ENCODE measurements around the gene COL17A1. TPM values are rescaled to one million over a fixed set of nuclear protein-coding genes. Genes with fewer than 3 reads are reported as not detected.

The COL17A1 gene
- total RNA-seq, 1 experiment from 2014 or later, result 3.5 TPM

- TF ChIP-seq SP1 (IDR thresholded peaks at IDR 0.05; ENCODE audit: low read depth), result no peak
Observed at GRCh38 chr10:104130041-104130440, 44.4 kb upstream of the COL17A1 start (continued).

- Histone ChIP-seq H3K27ac (ENCODE audit: low read depth, low read length) (no peak overlapping the region), H3K9me2 (ENCODE audit: insufficient read depth) (no peaks in the 10 kb centered on the region), H3K4me1 (ENCODE audit: control insufficient read depth in 1 of 2, insufficient read depth in 2 of 2, low read length in 2 of 2) (peaks cover 14 to 27% of the 10 kb centered on the region in 2 experiments), H3K4me2 (ENCODE audit: low read length) (peak overlapping the region; percentile 10; the same call in 1 of the 2 replicates), H4K20me1 (ENCODE audit: insufficient read depth) (no peaks in the 10 kb centered on the region), H3K27me3 (ENCODE audit: insufficient read depth, low read length) (no peaks in the 10 kb centered on the region), H2AFZ (ENCODE audit: low read depth, low read length, poor library complexity, severe bottlenecking) (no peak overlapping the region), H3K79me2 (ENCODE audit: insufficient read depth, low read length) (peaks cover 11% of the 10 kb centered on the region; the same call in 1 of the 2 replicates), H3K9ac (ENCODE audit: low read length) (no peak overlapping the region), H3K36me3 (ENCODE audit: control insufficient read depth in 1 of 2, insufficient read depth in 2 of 2, low read length in 2 of 2) (peaks cover 3 to 10% of the 10 kb centered on the region in 2 experiments; a peak in 2 of 4 replicates), H3K9me3 (ENCODE audit: control insufficient read depth in 1 of 2, insufficient read depth in 1 of 2, low read depth in 1 of 2, low read length in 2 of 2) (no peaks in the 10 kb centered on the region), H3K4me3 (replicated peaks in 1 of 2; ENCODE audit: low read depth in 1 of 2, low read length in 2 of 2) (no peak overlapping the region)
- ChIA-PET POLR2A (no interaction called here), CTCF (interaction anchor here (1.7 to 5.3 kb wide), 3 partner anchors 12 to 146 kb away, joined by 4 to 44 read pairs (median 8); no protein-coding TSS in a partner anchor), RAD21 (ENCODE audit: low non-redundant PET in 1 of 2, low total read pairs in 2 of 2, uncharacterized antibody in 2 of 2, unreplicated experiment in 2 of 2) (interaction anchor here (0.6 to 1.3 kb wide), 3 partner anchors 79 to 240 kb away, joined by 3 to 6 read pairs (median 5); no protein-coding TSS in a partner anchor)
- intact Hi-C loops (cut with micrococcal nuclease), result no loop called here
- ATAC-seq (peak; percentile 30), DNase-seq (ENCODE audit: low read depth, low spot score) (no peak)
- no peak for TF ChIP-seq CBX3 (IDR thresholded peaks at IDR 0.05; ENCODE audit: low read depth)
- peak; percentile 41; the same call in 1 of the 2 replicates for TF ChIP-seq POLR2AphosphoS5 (IDR thresholded peaks at IDR 0.05; ENCODE audit: low read depth, low read length)
- no TSS peak for BruUV-seq (replicated peaks)
Observed at GRCh38 chr10:104128214-104128613, 42.5 kb upstream of the COL17A1 start.

GRCh38 chr10:104127411-104127810 is 41.7 kb upstream of the COL17A1 start:
- ATAC-seq, result peak; percentile 89
- no peak overlapping the region for H2AFZ ChIP-seq (ENCODE audit: low read depth, low read length, poor library complexity, severe bottlenecking)
- TF ChIP-seq ZNF274 (IDR thresholded peaks at IDR 0.05; ENCODE audit: low read depth, low read length) (no peak), JUND (IDR thresholded peaks at IDR 0.05) (no peak), POLR2AphosphoS5 (IDR thresholded peaks at IDR 0.05; ENCODE audit: low read depth, low read length) (peak; percentile 54), CTCF (IDR thresholded peaks at IDR 0.05 in 2 of 3, conservative IDR thresholded peaks at IDR 0.05 in 1 of 3; ENCODE audit: borderline replicate concordance in 1 of 3, insufficient read depth in 1 of 3, low read depth in 2 of 3, low read length in 2 of 3) (peak in 2 of 3 experiments; percentile 76 to 77; a peak in 4 of 6 replicates)
- BruUV-seq (replicated peaks), result no TSS peak
- H3K9ac ChIP-seq (ENCODE audit: low read length), result no peak overlapping the region
- H3K36me3 ChIP-seq (ENCODE audit: control insufficient read depth in 1 of 2, insufficient read depth in 2 of 2, low read length in 2 of 2), result peaks cover 3 to 10% of the 10 kb centered on the region in 2 experiments; a peak in 2 of 4 replicates
- no peaks in the 10 kb centered on the region for H4K20me1 ChIP-seq (ENCODE audit: insufficient read depth)
- no peak for DNase-seq (ENCODE audit: low read depth, low spot score)
- ChIA-PET RAD21 (ENCODE audit: low non-redundant PET in 1 of 2, low total read pairs in 2 of 2, uncharacterized antibody in 2 of 2, unreplicated experiment in 2 of 2) (interaction anchor here (0.6 to 1.3 kb wide), 3 partner anchors 78 to 239 kb away, joined by 3 to 6 read pairs (median 5); no protein-coding TSS in a partner anchor), CTCF (interaction anchor here (0.8 to 5.3 kb wide), 8 partner anchors 13 to 239 kb away, joined by 3 to 44 read pairs (median 5); no protein-coding TSS in a partner anchor), POLR2A (interaction anchor here (0.8 kb wide), 1 partner anchor 18 kb away, joined by 3 read pairs; no protein-coding TSS in a partner anchor)
- peaks cover 20 to 35% of the 10 kb centered on the region in 2 experiments for H3K4me1 ChIP-seq (ENCODE audit: control insufficient read depth in 1 of 2, insufficient read depth in 2 of 2, low read length in 2 of 2)
- H3K4me3 ChIP-seq (replicated peaks in 1 of 2; ENCODE audit: low read depth in 1 of 2, low read length in 2 of 2), result no peak overlapping the region
- no peak overlapping the region; the same call in 1 of the 2 replicates for H3K4me2 ChIP-seq (ENCODE audit: low read length)
- 0 out of 2 replicates have a peak overlapping the region, but pooled peaks have one; percentile 0 for H3K27ac ChIP-seq (ENCODE audit: low read depth, low read length)
- intact Hi-C loops (cut with micrococcal nuclease), result loop anchor here (2.0 kb wide), 1 partner anchor 81 kb away; no protein-coding TSS in a partner anchor
- H3K9me2 ChIP-seq (ENCODE audit: insufficient read depth), result no peaks in the 10 kb centered on the region
- no peaks in the 10 kb centered on the region for H3K9me3 ChIP-seq (ENCODE audit: control insufficient read depth in 1 of 2, insufficient read depth in 1 of 2, low read depth in 1 of 2, low read length in 2 of 2)
- no peaks in the 10 kb centered on the region for H3K27me3 ChIP-seq (ENCODE audit: insufficient read depth, low read length)
- peaks cover 19% of the 10 kb centered on the region for H3K79me2 ChIP-seq (ENCODE audit: insufficient read depth, low read length)
